Measurements from ENCODE around the gene PPP2R2D. TPM values are rescaled to one million over a fixed set of nuclear protein-coding genes. Genes with fewer than 3 reads are reported as not detected.

PPP2R2D gene
- total RNA-seq, 4 donors from 2014 or later = 22.4 to 33.7 (median 29.1) TPM

DNA sequence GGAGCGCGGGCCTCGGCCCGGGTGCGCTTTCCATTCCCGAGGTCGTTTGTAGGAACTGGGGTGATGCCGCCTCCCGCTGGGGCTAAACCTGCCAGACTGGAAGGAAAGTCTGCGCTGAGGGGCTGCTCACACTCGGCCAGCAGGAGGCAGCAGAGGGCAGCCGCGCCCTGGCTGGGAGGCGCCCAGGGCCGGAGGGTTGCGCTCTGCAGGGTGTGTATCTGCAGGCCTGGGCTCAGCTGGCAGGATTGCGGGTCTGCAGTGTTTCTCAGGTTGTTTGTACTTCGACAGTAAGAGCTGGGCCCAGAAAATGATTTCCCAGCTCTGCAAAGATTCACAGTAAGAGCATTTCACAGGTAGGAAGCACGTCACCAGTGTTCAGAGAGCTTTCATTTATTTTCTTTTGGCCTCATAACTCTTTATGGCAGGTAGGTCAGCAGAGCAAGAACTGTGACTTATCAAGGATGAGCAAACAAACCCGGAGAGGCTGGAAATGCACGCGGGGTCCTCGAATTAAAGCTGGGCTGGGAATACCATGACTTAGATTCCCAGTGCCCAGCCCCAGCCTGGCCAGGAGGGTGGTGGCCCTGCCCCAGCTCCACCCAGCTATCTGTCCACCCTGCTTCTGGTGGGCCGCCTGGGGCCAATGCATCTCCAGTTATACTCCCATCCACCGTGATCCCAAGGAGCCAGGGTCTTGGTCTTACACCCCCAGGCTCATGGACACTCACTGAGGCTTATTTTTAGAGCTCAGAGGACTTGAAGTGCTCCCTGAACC lies 15.2 kb upstream of the PPP2R2D start:
- Histone ChIP-seq H3K4me3 (no peak overlapping the region), H3K27me3 (peaks cover 0 to 3% (median 0%) of the 10 kb centered on the region in 3 donors), H3K27ac (no peak overlapping the region), H3K4me1 (no peaks in the 10 kb centered on the region), H3K36me3 (no peaks in the 10 kb centered on the region), H3K9me3 (no peaks in the 10 kb centered on the region)
- intact Hi-C loops (cut with DNase I; ENCODE audit: low total_unique reads) (loop anchor here (1.0 to 5.0 kb wide), 4 partner anchors 57 to 277 kb away; no protein-coding TSS in a partner anchor), in situ Hi-C loops (cut with MboI; ENCODE audit: low sequenced_read_pairs in 4 of 4) (loop anchor here (5.0 to 25.0 kb wide), 3 partner anchors 137 to 1698 kb away; no protein-coding TSS in a partner anchor)
- DNase-seq = peak; percentile 38 to 58
- ATAC-seq = peak; percentile 85 to 92
- peak; percentile 92 to 99 (median 96) for TF ChIP-seq CTCF (IDR thresholded peaks at IDR 0.05 in 4 of 5, conservative IDR thresholded peaks at IDR 0.05 in 1 of 5)
- no peak for TF ChIP-seq POLR2A (IDR thresholded peaks at IDR 0.05)

- TF ChIP-seq CTCF (IDR thresholded peaks at IDR 0.05 in 4 of 5, conservative IDR thresholded peaks at IDR 0.05 in 1 of 5) (no peak), POLR2A (IDR thresholded peaks at IDR 0.05) (no peak)
- no peaks in the 10 kb centered on the region for H3K36me3 ChIP-seq
- DNase-seq (no peak), ATAC-seq (no peak)
- H3K27ac ChIP-seq = no peak overlapping the region
- peaks cover under 1 to 9% (median 5%) of the 10 kb centered on the region in 3 donors for H3K27me3 ChIP-seq
- no peaks in the 10 kb centered on the region for H3K9me3 ChIP-seq
- H3K4me3 ChIP-seq = no peak overlapping the region
- H3K4me1 ChIP-seq = no peaks in the 10 kb centered on the region
- in situ Hi-C loops (cut with MboI; ENCODE audit: low sequenced_read_pairs in 4 of 4) = loop anchor here (5.0 to 25.0 kb wide), 3 partner anchors 136 to 1699 kb away; no protein-coding TSS in a partner anchor
- intact Hi-C loops (cut with DNase I; ENCODE audit: low total_unique reads) = loop anchor here (5.0 kb wide), 2 partner anchors 56 to 276 kb away; no protein-coding TSS in a partner anchor
These were observed 14.6 kb upstream of the PPP2R2D start for GRCh38 chr10:131886237-131886636.

DNA sequence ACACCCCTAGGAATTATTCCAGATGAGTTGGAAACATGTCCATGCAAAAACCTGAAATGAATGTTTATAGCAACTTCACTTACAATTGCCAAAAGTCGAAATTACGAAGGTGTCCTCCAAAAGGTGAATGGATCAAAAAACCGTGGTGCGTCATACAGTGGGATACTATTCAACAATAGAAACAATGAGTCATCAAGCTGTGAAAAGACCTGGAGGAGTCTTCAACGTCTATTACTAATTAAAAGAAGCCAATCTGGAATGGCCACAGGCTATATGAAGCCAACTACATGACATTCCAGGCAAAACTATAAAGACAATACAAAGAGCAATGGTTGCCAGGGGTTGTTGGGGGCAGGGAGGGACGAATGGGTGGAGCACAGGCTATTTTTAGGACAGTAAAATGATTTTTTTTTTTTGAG lies 12.6 kb upstream of the PPP2R2D start:
- TF ChIP-seq CTCF (IDR thresholded peaks at IDR 0.05 in 4 of 5, conservative IDR thresholded peaks at IDR 0.05 in 1 of 5) = no peak
- intact Hi-C loops (cut with DNase I; ENCODE audit: low total_unique reads) = loop anchor here (5.0 kb wide), 2 partner anchors 54 to 274 kb away; no protein-coding TSS in a partner anchor
- Histone ChIP-seq H3K9me3 (no peaks in the 10 kb centered on the region), H3K27ac (no peak overlapping the region), H3K27me3 (peaks cover 3 to 11% (median 11%) of the 10 kb centered on the region in 3 donors), H3K4me1 (no peaks in the 10 kb centered on the region), H3K4me3 (no peak overlapping the region), H3K36me3 (no peaks in the 10 kb centered on the region)
- no peak for ATAC-seq
- DNase-seq = no peak
- in situ Hi-C loops (cut with MboI; ENCODE audit: low sequenced_read_pairs in 4 of 4) = loop anchor here (5.0 to 25.0 kb wide), 3 partner anchors 134 to 1701 kb away; no protein-coding TSS in a partner anchor

GRCh38 chr10:131889755-131890154 lies 11.1 kb upstream of the PPP2R2D start:
- in situ Hi-C loops (cut with MboI; ENCODE audit: low sequenced_read_pairs in 4 of 4) (loop anchor here (5.0 to 25.0 kb wide), 3 partner anchors 133 to 1702 kb away; no protein-coding TSS in a partner anchor), intact Hi-C loops (cut with DNase I; ENCODE audit: low total_unique reads) (loop anchor here (5.0 kb wide), 2 partner anchors 53 to 273 kb away; no protein-coding TSS in a partner anchor)
- DNase-seq (no peak), ATAC-seq (no peak)
- Histone ChIP-seq H3K36me3 (no peaks in the 10 kb centered on the region), H3K27me3 (peaks cover 3 to 15% (median 11%) of the 10 kb centered on the region in 3 donors), H3K9me3 (no peaks in the 10 kb centered on the region), H3K4me1 (no peaks in the 10 kb centered on the region), H3K27ac (no peak overlapping the region), H3K4me3 (no peak overlapping the region)
- no peak for TF ChIP-seq CTCF (IDR thresholded peaks at IDR 0.05 in 4 of 5, conservative IDR thresholded peaks at IDR 0.05 in 1 of 5)
- no peak for TF ChIP-seq POLR2A (IDR thresholded peaks at IDR 0.05)

Data from gastrocnemius medialis (tissue), 4 donors.